Uterus (tissue), 4 donors: ENCODE measurements around the gene TWIST1. TPM values are rescaled to one million over a fixed set of nuclear protein-coding genes. Genes with fewer than 3 reads are reported as not detected.

Source experiments
- DNase-seq, 2 donors: peaks; one replicate each; pipeline ENCODE4 v3.0.0-alpha.2; 2019 to 2020
- H3K27ac ChIP-seq, 2 donors: fragments of 200-600 bp; sonication (generic); 1 replicate in 1 of 2; 2 replicates in 1 of 2; pipeline ENCODE4 v1.5.1; 2016 to 2018
- H3K27me3 ChIP-seq, 2 donors: fragments of 200-600 bp; sonication (generic); one replicate each; pipeline ENCODE4 v1.5.1; 2018 to 2019; ENCODE audit warnings: control low read depth in 1 of 2
- H3K36me3 ChIP-seq, 2 donors: fragments of 200-600 bp; sonication (generic); one replicate each; pipeline ENCODE4 v1.5.1; 2019; ENCODE audit warnings: control low read depth in 1 of 2
- H3K4me1 ChIP-seq, 2 donors: fragments of 200-600 bp; sonication (generic); one replicate each; pipeline ENCODE4 v1.5.1; 2018 to 2019; ENCODE audit warnings: control low read depth in 1 of 2
- H3K4me3 ChIP-seq, 2 donors: fragments of 200-600 bp; sonication (generic); 1 replicate in 1 of 2; 2 replicates in 1 of 2; pipeline ENCODE4 v1.5.1; 2018 to 2019; ENCODE audit warnings: mild to moderate bottlenecking in 1 of 2
- H3K9me3 ChIP-seq, 2 donors: fragments of 200-600 bp; sonication (generic); one replicate each; pipeline ENCODE4 v1.5.1; 2019; ENCODE audit warnings: control low read depth in 1 of 2
- POLR2A ChIP-seq, 2 donors: fragments of 450-650 bp; IDR thresholded peaks; one replicate each; pipeline ENCODE4 v1.6.1; 2016; ENCODE audit warnings: antibody characterized with exemption in 2 of 2, mild to moderate bottlenecking in 1 of 2, moderate library complexity in 1 of 2
- intact Hi-C: fragments of 100-400 bp; cut with DNase I; formaldehyde crosslinking; loops from one replicate; pipeline ENCODE4 v1.15.1; 2023; ENCODE audit warnings: low total_unique reads
- total RNA-seq, 4 donors: library from RNA; depleted of rRNA in 3 of 4; stranded (reverse); fragments of >200 nt in 3 of 4; gene quantifications; one replicate each; pipeline versions ENCODE4 v1.1.0 to v1.2.4, GENCODE V29; 2014 to 2023
- TF ChIP-seq, protein P1 (sequence below), 4 experiments: fragments of 200-600 bp in 2 of 4; fragments of 450-650 bp in 2 of 4; sonication (generic) in 2 of 4; IDR thresholded peaks; one replicate each; pipeline ENCODE4 v1.5.1; 2016 to 2019; ENCODE audit warnings: antibody characterized with exemption in 4 of 4, mild to moderate bottlenecking in 2 of 4, moderate library complexity in 1 of 4
- donor health status: DM: yes; HTN: yes; CAD: no.

Gene TWIST1
- total RNA-seq, 4 donors from 2014 or later = 8.5 to 26.6 (median 19.7) TPM

DNA sequence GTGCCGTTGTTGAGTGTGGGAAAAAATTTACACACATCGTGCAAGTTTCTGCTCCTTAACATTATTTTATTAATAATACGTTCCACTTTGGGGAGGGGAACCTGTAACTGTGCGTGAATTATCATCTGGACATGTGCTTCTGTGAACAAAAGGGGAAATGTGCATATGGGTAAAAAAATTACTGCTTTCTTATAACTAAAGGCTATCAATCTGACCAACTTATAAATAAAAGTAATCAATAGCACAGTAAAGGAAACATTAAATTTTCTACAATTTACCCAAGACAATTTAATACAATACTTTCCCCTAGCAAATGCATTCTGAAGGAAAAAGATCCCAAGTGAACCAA lies 4.5 kb downstream of the TWIST1 start:
- no peaks in the 10 kb centered on the region for H3K27me3 ChIP-seq
- peak overlapping the region; percentile 16 to 73 for H3K27ac ChIP-seq
- H3K36me3 ChIP-seq = no peaks in the 10 kb centered on the region
- no peak for DNase-seq
- intact Hi-C loops = no loop called here
- H3K4me1 ChIP-seq = no peaks in the 10 kb centered on the region
- no peaks in the 10 kb centered on the region for H3K9me3 ChIP-seq
- no peak overlapping the region for H3K4me3 ChIP-seq
- TF ChIP-seq, protein P1, sequence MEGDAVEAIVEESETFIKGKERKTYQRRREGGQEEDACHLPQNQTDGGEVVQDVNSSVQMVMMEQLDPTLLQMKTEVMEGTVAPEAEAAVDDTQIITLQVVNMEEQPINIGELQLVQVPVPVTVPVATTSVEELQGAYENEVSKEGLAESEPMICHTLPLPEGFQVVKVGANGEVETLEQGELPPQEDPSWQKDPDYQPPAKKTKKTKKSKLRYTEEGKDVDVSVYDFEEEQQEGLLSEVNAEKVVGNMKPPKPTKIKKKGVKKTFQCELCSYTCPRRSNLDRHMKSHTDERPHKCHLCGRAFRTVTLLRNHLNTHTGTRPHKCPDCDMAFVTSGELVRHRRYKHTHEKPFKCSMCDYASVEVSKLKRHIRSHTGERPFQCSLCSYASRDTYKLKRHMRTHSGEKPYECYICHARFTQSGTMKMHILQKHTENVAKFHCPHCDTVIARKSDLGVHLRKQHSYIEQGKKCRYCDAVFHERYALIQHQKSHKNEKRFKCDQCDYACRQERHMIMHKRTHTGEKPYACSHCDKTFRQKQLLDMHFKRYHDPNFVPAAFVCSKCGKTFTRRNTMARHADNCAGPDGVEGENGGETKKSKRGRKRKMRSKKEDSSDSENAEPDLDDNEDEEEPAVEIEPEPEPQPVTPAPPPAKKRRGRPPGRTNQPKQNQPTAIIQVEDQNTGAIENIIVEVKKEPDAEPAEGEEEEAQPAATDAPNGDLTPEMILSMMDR (IDR thresholded peaks at IDR 0.05) = no peak
- TF ChIP-seq POLR2A (IDR thresholded peaks at IDR 0.05) = no peak

DNA sequence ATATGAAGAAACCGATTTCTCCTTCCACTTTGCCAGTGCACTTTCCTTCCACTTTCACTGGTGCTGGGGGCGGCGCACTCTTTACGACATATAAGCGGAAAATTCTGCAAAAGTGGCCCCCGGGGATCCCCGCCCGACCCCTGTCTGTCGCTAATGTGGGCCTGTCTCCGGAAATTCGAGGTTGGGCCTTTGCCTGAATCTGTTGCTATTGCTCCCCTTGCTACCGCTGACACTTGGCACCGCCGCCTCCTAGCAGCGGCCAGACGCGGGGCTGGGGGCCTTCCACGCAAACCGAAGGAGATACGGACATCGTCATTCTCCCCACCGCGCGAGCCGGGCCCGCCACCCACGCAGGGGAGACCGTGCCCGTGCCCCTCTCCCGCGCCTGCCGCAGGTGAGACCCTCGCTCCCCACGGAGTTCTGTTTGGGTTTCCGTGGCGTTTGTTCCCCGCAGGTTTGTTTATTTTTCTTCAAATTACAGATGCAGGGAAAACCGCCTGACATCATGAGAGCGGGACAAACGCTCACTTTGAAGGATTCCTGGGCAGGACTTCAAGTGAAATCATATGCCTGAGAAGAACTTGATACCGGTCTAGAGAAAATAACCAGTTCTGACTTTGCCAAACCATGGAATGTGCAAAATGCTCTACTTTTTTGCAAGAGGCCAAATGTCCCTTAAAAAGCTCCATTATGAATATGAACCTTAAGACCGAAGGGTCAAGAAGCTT lies 5.0 kb downstream of the TWIST1 start:
- Histone ChIP-seq H3K27me3 (no peaks in the 10 kb centered on the region), H3K4me3 (peak overlapping the region; percentile 12 to 22), H3K9me3 (no peaks in the 10 kb centered on the region), H3K27ac (peak overlapping the region; percentile 16 to 73), H3K4me1 (no peaks in the 10 kb centered on the region), H3K36me3 (no peaks in the 10 kb centered on the region)
- intact Hi-C loops = no loop called here
- TF ChIP-seq, protein P1 (IDR thresholded peaks at IDR 0.05) = no peak
- no peak for TF ChIP-seq POLR2A (IDR thresholded peaks at IDR 0.05)
- no peak for DNase-seq

DNA sequence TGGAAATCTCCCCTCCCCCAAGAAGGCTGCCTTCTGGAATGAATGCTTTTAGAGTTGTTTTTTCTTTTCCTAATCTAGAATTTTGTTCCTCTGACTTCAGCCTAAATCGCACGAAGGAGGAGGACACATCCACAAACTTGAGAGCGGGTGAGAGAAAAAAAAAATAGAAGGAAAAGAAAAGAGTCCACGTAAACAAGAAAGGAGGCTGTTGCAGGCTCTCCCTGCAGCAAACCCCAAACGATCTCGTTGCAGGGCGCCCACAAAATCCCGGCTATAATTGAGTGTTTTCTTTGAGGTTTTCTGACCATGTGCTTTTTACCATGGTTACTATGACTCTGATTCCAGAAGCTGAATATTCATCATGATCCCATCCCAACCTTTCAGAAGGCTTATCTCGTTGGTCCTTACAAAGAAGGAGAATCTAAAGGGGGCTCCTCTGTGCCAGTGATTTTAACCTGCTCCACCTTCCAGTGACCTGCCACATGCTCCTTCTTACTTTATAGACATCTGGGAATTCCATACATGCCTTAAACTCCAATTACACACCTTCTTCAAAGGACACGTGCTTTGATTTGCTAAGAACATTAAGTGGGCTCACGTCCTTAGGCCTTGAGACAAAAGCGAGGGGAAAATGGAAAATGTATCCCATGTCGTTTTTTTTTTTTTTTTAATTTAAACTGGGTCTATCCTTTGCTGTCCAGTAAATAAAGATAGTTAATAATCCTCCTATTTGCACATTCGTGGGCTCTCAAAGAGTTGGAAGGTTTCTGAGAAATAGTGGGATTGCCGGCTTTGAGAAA lies 5.8 kb downstream of the TWIST1 start:
- Histone ChIP-seq H3K27me3 (no peaks in the 10 kb centered on the region), H3K9me3 (no peaks in the 10 kb centered on the region), H3K4me3 (peak overlapping the region in 1 of 2 donors; percentile 22), H3K4me1 (no peaks in the 10 kb centered on the region), H3K27ac (peak overlapping the region; percentile 3 to 73), H3K36me3 (no peaks in the 10 kb centered on the region)
- intact Hi-C loops = no loop called here
- no peak for TF ChIP-seq POLR2A (IDR thresholded peaks at IDR 0.05)
- TF ChIP-seq, protein P1 (IDR thresholded peaks at IDR 0.05) = no peak
- no peak for DNase-seq

DNA sequence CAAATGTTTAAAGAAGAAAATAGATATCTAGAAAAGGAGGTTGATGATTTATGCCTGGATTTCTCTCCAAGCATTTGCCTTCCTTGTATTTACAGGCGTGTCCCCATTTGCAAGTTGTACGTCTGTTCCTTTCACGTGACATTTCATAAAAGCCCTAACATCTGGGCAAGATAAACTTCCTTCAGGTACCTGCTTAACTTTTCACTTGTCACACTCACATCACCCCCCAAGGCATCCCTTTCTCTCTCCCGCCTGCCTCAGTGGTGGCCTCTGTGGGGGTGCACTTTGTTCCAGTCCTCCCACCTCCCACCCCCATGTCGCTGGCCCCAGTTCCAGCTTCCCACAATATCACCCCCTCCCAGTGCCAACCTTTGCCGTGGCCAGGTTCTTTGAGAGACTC lies 6.7 kb downstream of the TWIST1 start:
- no peaks in the 10 kb centered on the region for H3K4me1 ChIP-seq
- H3K4me3 ChIP-seq = no peak overlapping the region

More for the DNA sequence above, 6.7 kb downstream of the TWIST1 start:
- intact Hi-C loops = no loop called here
- no peak for DNase-seq
- peak overlapping the region in 1 of 2 donors; percentile 73 for H3K27ac ChIP-seq
- H3K36me3 ChIP-seq = no peaks in the 10 kb centered on the region
- H3K9me3 ChIP-seq = no peaks in the 10 kb centered on the region
- no peak for TF ChIP-seq POLR2A (IDR thresholded peaks at IDR 0.05)
- TF ChIP-seq, protein P1 (IDR thresholded peaks at IDR 0.05) = no peak
- no peaks in the 10 kb centered on the region for H3K27me3 ChIP-seq
